ENCODE measurements around the gene MYO7A.

Gene MYO7A

GRCh38 chr11:77217156-77217555, 89.1 kb downstream of the MYO7A start:
- no peak for DNase-seq (ENCODE audit: low read depth)

GRCh38 chr11:77223797-77224196, 95.8 kb downstream of the MYO7A start:
- no peak for DNase-seq (ENCODE audit: low read depth)

- no peak for DNase-seq (ENCODE audit: low read depth)
These were observed 103.0 kb downstream of the MYO7A start for GRCh38 chr11:77230878-77231605.

- no peak for DNase-seq (ENCODE audit: low read depth)
These were observed 103.8 kb downstream of the MYO7A start for GRCh38 chr11:77231800-77232199.

GRCh38 chr11:77232242-77232641, 104.2 kb downstream of the MYO7A start:
- DNase-seq (ENCODE audit: low read depth), result no peak

GRCh38 chr11:77233011-77233410, 105.0 kb downstream of the MYO7A start:
- DNase-seq (ENCODE audit: low read depth), result no peak

GRCh38 chr11:77236901-77237300, 108.9 kb downstream of the MYO7A start:
- DNase-seq (ENCODE audit: low read depth), result no peak

- DNase-seq (ENCODE audit: low read depth), result peak; percentile 81
These were observed 116.4 kb downstream of the MYO7A start for GRCh38 chr11:77244277-77245027.

- DNase-seq (ENCODE audit: low read depth), result no peak
These were observed 121.4 kb downstream of the MYO7A start for GRCh38 chr11:77249427-77249826.

GRCh38 chr11:77250881-77251640, 123.0 kb downstream of the MYO7A start:
- DNase-seq (ENCODE audit: low read depth), result no peak

GRCh38 chr11:77252555-77253270, 124.7 kb downstream of the MYO7A start:
- no peak for DNase-seq (ENCODE audit: low read depth)

GRCh38 chr11:77253690-77254089, 125.6 kb downstream of the MYO7A start:
- DNase-seq (ENCODE audit: low read depth), result no peak

GRCh38 chr11:77259641-77260040, 131.6 kb downstream of the MYO7A start:
- peak; percentile 28 for DNase-seq (ENCODE audit: low read depth)

GRCh38 chr11:77262803-77263202, 134.8 kb downstream of the MYO7A start:
- no peak for DNase-seq (ENCODE audit: low read depth)
